Neural progenitor cell (in vitro differentiated cells): ENCODE measurements around the gene GADD45B. TPM values are rescaled to one million over a fixed set of nuclear protein-coding genes. Genes with fewer than 3 reads are reported as not detected.
"Not testable (repeated sequence)": the region's sequence is repeated elsewhere in the genome, so short reads cannot be mapped to it uniquely, and the experiment has no call there.

Experiments used
- DNase-seq: peaks from one replicate; pipeline ENCODE4 v3.0.0-alpha.2; 2016; ENCODE audit warnings: low spot score
- H2AFZ ChIP-seq: fragments of 200-600 bp; sonication (generic); replicated peaks from 2 replicates; pipeline ENCODE4 v1.6.1; 2016; ENCODE audit warnings: antibody characterized with exemption
- H3F3A ChIP-seq: fragments of 200-600 bp; sonication (generic); 2 replicates; pipeline ENCODE4 v1.6.1; 2016; ENCODE audit warnings: antibody characterized with exemption, low read depth
- H3K27ac ChIP-seq: fragments of 200-600 bp; sonication (generic); 2 replicates; pipeline ENCODE4 v1.5.1; 2016; ENCODE audit warnings: mild to moderate bottlenecking
- H3K27me3 ChIP-seq: fragments of 200-600 bp; sonication (generic); 2 replicates; pipeline ENCODE4 v1.6.1; 2016; ENCODE audit warnings: mild to moderate bottlenecking, moderate library complexity
- H3K36me3 ChIP-seq: fragments of 200-600 bp; sonication (generic); 2 replicates; pipeline ENCODE4 v1.5.1; 2016
- H3K4me1 ChIP-seq: fragments of 200-600 bp; sonication (generic); 2 replicates; pipeline ENCODE4 v1.6.1; 2016; ENCODE audit warnings: mixed run types
- H3K4me2 ChIP-seq: fragments of 200-600 bp; sonication (generic); 2 replicates; pipeline ENCODE4 v1.6.1; 2016
- H3K4me3 ChIP-seq: fragments of 200-600 bp; sonication (generic); 2 replicates; pipeline ENCODE4 v1.5.1; 2016
- H3K79me2 ChIP-seq: fragments of 200-600 bp; sonication (generic); 2 replicates; pipeline ENCODE4 v1.6.1; 2016; ENCODE audit warnings: low read depth
- H3K9ac ChIP-seq: fragments of 200-600 bp; sonication (generic); 2 replicates; pipeline ENCODE4 v1.6.1; 2016
- H3K9me3 ChIP-seq: fragments of 200-600 bp; sonication (generic); 2 replicates; pipeline ENCODE4 v1.5.1; 2016; ENCODE audit warnings: low read depth
- H4K20me1 ChIP-seq: fragments of 200-600 bp; sonication (generic); 2 replicates; pipeline ENCODE4 v1.6.1; 2016; ENCODE audit warnings: low read depth
- H3K27ac Mint-ChIP-seq: 3 replicates; pipeline ENCODE4 v1.8.0; 2021; ENCODE audit warnings: mixed read lengths
- H3K27me3 Mint-ChIP-seq: 2 replicates; pipeline ENCODE4 v1.8.0; 2022; ENCODE audit warnings: low read depth, mild to moderate bottlenecking, inconsistent platforms, moderate library complexity, mixed read lengths; ENCODE audit not compliant: insufficient read depth
- H3K36me3 Mint-ChIP-seq: 3 replicates; pipeline ENCODE4 v1.8.0; 2021; ENCODE audit warnings: mixed read lengths
- H3K4me1 Mint-ChIP-seq: 3 replicates; pipeline ENCODE4 v1.8.0; 2021; ENCODE audit warnings: mixed read lengths
- H3K4me3 Mint-ChIP-seq: 3 replicates; pipeline ENCODE4 v1.8.0; 2021; ENCODE audit warnings: mild to moderate bottlenecking, moderate library complexity, mixed read lengths
- H3K9me3 Mint-ChIP-seq: 3 replicates; pipeline ENCODE4 v1.8.0; 2020; ENCODE audit warnings: mixed read lengths
- EZH2 ChIP-seq: fragments of 200-600 bp; sonication (generic); IDR thresholded peaks from 2 replicates; pipeline ENCODE4 v1.6.1; 2017; ENCODE audit warnings: antibody characterized with exemption, mild to moderate bottlenecking, moderate library complexity
- EZH2phosphoT487 ChIP-seq: fragments of 200-600 bp; sonication (generic); IDR thresholded peaks from 2 replicates; pipeline ENCODE4 v1.6.1; 2017; ENCODE audit warnings: antibody characterized with exemption
- total RNA-seq: library from RNA; depleted of rRNA; stranded (reverse); fragments of >200 nt; gene quantifications from 2 replicates; pipeline ENCODE4 v1.2.3, GENCODE V29; 2015; ENCODE audit warnings: low replicate concordance
- TF ChIP-seq, protein P1 (sequence below): fragments of 200-600 bp; sonication (generic); IDR thresholded peaks from 2 replicates; pipeline ENCODE4 v1.5.1; 2017; ENCODE audit warnings: antibody characterized with exemption, mild to moderate bottlenecking

GADD45B gene
- total RNA-seq, 1 donor from 2014 or later, result 6.2 TPM

DNA sequence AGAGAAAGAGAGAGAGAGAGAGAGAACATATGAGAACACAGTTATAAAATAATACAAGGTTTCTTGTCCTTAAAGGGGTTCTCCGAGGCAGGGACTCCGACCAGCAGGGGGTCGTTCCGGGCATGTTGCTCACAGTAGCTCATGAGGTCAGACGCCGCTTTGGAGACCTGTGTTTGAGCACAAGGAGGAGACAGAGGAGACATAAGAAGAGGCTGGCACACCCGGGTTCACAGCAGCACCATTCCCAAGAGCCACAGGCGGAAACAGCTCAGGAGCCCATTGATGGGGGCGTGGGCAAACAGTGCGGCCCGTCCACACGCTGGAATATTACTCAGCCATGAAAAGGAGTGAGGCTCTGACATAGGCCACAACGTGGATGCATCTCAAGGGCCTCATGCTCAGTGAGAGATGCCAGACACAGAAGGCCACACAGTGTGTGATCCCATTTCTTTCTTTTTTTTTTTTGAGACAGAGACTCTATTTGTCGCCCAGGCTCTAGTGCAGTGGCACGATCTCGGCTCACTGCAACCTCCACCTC is 39.1 kb downstream of the GADD45B start:
- Mint-ChIP-seq H3K27ac (no peak overlapping the region), H3K9me3 (no peaks in the 10 kb centered on the region), H3K27me3 (no peaks in the 10 kb centered on the region)

DNA sequence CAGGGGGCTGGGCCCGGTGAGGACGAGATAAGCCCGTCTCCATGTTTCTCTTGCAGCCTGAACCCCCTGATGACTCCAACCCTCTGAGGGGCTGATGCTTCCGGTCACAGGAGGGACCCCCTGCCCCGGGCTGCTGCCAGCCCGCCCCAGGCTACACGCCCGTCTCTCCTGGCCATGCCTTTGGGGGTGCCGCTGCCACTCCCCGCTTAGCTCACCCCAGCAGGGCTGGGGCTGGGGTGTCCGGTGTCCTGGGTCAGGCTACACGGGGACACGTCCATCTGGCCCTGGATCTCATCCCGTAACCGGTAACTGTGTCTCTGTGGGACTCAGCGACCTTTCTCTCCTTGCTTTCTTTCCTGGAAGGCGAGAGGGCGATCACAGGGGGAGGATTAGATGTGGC is 40.8 kb downstream of the GADD45B start:
- Mint-ChIP-seq H3K4me1 (peaks cover 20% of the 10 kb centered on the region), H3K27me3 (no peaks in the 10 kb centered on the region), H3K9me3 (no peaks in the 10 kb centered on the region), H3K27ac (peak overlapping the region; percentile 17), H3K4me3 (no peak overlapping the region), H3K36me3 (no peaks in the 10 kb centered on the region)
- no peaks in the 10 kb centered on the region for H3F3A ChIP-seq
- DNase-seq, result peak; percentile 43
- TF ChIP-seq, protein P1, sequence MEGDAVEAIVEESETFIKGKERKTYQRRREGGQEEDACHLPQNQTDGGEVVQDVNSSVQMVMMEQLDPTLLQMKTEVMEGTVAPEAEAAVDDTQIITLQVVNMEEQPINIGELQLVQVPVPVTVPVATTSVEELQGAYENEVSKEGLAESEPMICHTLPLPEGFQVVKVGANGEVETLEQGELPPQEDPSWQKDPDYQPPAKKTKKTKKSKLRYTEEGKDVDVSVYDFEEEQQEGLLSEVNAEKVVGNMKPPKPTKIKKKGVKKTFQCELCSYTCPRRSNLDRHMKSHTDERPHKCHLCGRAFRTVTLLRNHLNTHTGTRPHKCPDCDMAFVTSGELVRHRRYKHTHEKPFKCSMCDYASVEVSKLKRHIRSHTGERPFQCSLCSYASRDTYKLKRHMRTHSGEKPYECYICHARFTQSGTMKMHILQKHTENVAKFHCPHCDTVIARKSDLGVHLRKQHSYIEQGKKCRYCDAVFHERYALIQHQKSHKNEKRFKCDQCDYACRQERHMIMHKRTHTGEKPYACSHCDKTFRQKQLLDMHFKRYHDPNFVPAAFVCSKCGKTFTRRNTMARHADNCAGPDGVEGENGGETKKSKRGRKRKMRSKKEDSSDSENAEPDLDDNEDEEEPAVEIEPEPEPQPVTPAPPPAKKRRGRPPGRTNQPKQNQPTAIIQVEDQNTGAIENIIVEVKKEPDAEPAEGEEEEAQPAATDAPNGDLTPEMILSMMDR, result no peak
- TF ChIP-seq EZH2phosphoT487 (no peak), EZH2 (no peak)
- H3K4me3 ChIP-seq, result no peak overlapping the region
- H2AFZ ChIP-seq, result no peak overlapping the region
- peak overlapping the region; percentile 55 for H3K4me2 ChIP-seq
- H3K79me2 ChIP-seq, result no peaks in the 10 kb centered on the region
- no peak overlapping the region for H3K27ac ChIP-seq
- H3K4me1 ChIP-seq, result peaks cover 14% of the 10 kb centered on the region
- H3K9ac ChIP-seq, result no peak overlapping the region
- H4K20me1 ChIP-seq, result no peaks in the 10 kb centered on the region
- no peaks in the 10 kb centered on the region for H3K36me3 ChIP-seq
- H3K27me3 ChIP-seq, result no peaks in the 10 kb centered on the region
- no peaks in the 10 kb centered on the region for H3K9me3 ChIP-seq

More for the DNA sequence above, 39.1 kb downstream of the GADD45B start:
- no peaks in the 10 kb centered on the region for H3K27me3 ChIP-seq
- no peaks in the 10 kb centered on the region for H3K9me3 ChIP-seq
- Mint-ChIP-seq H3K4me1 (peaks cover 15% of the 10 kb centered on the region), H3K4me3 (no peak overlapping the region), H3K36me3 (no peaks in the 10 kb centered on the region)
- H3K4me3 ChIP-seq, result no peak overlapping the region
- TF ChIP-seq, protein P1, result no peak
- TF ChIP-seq EZH2phosphoT487 (no peak), EZH2 (no peak)
- H3F3A ChIP-seq, result no peaks in the 10 kb centered on the region
- H4K20me1 ChIP-seq, result no peaks in the 10 kb centered on the region
- H2AFZ ChIP-seq, result no peak overlapping the region
- H3K9ac ChIP-seq, result no peak overlapping the region
- no peak overlapping the region for H3K4me2 ChIP-seq
- DNase-seq, result no peak
- H3K79me2 ChIP-seq, result no peaks in the 10 kb centered on the region
- no peaks in the 10 kb centered on the region for H3K36me3 ChIP-seq
- H3K27ac ChIP-seq, result no peak overlapping the region
- H3K4me1 ChIP-seq, result peaks cover 14% of the 10 kb centered on the region

DNA sequence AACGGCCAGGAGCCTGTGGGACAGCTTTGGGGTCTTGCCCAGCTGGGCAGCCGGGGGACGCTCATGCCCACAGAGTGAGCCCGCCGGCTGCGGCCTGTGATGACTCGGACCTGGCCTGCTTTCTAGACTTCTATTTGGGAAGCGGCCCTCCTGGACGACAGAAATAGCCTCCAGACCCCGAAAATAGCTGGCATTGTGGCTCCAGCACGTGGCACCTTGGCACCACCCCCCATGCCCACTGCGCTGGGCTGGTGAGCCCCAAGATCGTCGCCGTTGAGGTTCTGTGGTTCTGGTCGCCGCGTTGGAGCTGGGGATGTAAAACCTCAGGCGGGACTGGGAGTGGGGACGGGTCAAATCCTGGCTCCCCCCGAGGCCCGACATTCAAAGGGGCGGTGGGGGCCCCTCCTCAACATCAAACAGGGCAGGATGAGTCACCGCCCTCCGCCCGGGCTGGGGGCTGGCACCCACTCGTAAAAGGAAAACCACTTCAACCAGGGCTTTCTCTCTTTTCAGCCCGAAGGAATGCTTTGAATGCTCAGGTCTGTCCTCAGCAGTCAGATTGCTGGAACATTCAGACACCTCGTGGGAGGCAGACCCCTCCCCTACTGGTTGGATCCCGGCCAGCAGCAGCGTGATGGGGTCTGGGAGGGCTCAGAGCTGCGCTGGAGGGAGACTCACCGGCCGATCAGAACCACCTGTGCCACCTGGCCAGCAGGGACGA is 42.1 kb downstream of the GADD45B start:
- H3K36me3 ChIP-seq, result no peaks in the 10 kb centered on the region
- no peak overlapping the region for H3K4me3 Mint-ChIP-seq
- peaks cover 20% of the 10 kb centered on the region for H3K4me1 Mint-ChIP-seq
- no peak overlapping the region for H3K4me3 ChIP-seq
- no peaks in the 10 kb centered on the region for H3K9me3 ChIP-seq
- H3K4me2 ChIP-seq, result no peak overlapping the region
- no peak overlapping the region for H3K27ac ChIP-seq
- H3K9me3 Mint-ChIP-seq, result no peaks in the 10 kb centered on the region
- H3K4me1 ChIP-seq, result peaks cover 14% of the 10 kb centered on the region
- DNase-seq, result peak; percentile 37
- no peak overlapping the region for H3K27ac Mint-ChIP-seq
- H3K9ac ChIP-seq, result no peak overlapping the region
- H2AFZ ChIP-seq, result no peak overlapping the region
- no peaks in the 10 kb centered on the region for H3K79me2 ChIP-seq
- no peaks in the 10 kb centered on the region for H4K20me1 ChIP-seq
- no peaks in the 10 kb centered on the region for H3K36me3 Mint-ChIP-seq
- no peaks in the 10 kb centered on the region for H3K27me3 Mint-ChIP-seq
- TF ChIP-seq EZH2phosphoT487 (no peak), EZH2 (no peak)
- TF ChIP-seq, protein P1, result no peak
- no peaks in the 10 kb centered on the region for H3K27me3 ChIP-seq
- no peaks in the 10 kb centered on the region for H3F3A ChIP-seq

GRCh38 chr19:2518856-2519255 is 42.9 kb downstream of the GADD45B start:
- not testable (repeated sequence) for H3K9me3 Mint-ChIP-seq, H2AFZ ChIP-seq, H3K36me3 ChIP-seq, H3K79me2 ChIP-seq, H3K27ac ChIP-seq, H3K27ac Mint-ChIP-seq, H3F3A ChIP-seq, H3K9ac ChIP-seq, H3K4me3 ChIP-seq, H3K4me3 Mint-ChIP-seq, H3K4me2 ChIP-seq, H3K27me3 Mint-ChIP-seq, H3K9me3 ChIP-seq, H3K27me3 ChIP-seq, DNase-seq, H3K36me3 Mint-ChIP-seq, H4K20me1 ChIP-seq
- H3K4me1 Mint-ChIP-seq, result peaks cover 23% of the 10 kb centered on the region
- peaks cover 16% of the 10 kb centered on the region for H3K4me1 ChIP-seq
